ENCODE results near the gene PAQR7.

PAQR7 gene, protein sequence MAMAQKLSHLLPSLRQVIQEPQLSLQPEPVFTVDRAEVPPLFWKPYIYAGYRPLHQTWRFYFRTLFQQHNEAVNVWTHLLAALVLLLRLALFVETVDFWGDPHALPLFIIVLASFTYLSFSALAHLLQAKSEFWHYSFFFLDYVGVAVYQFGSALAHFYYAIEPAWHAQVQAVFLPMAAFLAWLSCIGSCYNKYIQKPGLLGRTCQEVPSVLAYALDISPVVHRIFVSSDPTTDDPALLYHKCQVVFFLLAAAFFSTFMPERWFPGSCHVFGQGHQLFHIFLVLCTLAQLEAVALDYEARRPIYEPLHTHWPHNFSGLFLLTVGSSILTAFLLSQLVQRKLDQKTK

DNA sequence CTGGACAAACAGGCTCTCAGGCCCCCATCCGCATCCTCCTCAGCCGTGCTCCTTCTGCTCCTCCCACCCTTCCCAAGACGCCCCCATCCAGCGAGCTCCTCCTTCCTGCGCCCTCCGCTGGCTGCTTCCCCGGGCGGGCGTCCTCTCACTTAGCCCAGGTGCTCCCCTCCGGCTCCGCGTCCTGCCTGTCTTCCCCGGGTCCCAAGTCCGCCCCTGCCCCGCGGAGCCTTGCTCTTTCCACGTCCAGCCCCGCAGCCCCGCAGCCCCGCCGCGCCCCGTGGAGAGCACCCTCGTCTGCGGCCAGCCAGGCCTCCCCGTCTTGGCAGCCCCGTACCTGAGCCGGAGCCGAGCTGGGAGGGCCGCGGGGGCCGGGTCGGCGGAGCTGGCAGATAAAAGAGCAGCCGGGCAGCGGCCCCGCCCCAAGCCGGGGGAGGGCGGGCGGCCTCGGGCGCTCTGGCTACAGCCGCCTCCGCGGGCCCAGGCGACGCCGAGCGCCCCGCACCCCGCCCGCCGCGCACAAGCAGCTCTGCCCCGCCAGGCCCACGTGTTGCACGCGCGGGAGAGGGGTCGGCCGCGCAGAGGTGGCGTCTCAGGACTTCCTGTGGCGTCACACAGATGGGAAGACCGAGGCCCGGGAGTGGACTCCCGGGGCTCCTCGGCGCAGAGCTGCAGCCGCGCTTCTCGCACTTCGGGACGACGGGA is at the start of gene PAQR7:
TSS of gene PAQR7 (minus strand) at position 555 of the 702 bp plus-strand sequence. CDS start 11,869 bp downstream, outside the sequence.
- CTCF ChIA-PET = interaction anchor here (1.1 to 1.3 kb wide), 2 partner anchors 13 to 21 kb away, joined by 3 read pairs; no protein-coding TSS in a partner anchor
- H3K4me3 Mint-ChIP-seq = peak within 1 kb of the TSS; percentile 78
- H3K27me3 Mint-ChIP-seq = peaks cover 61% of the 10 kb centered on the region
- DNase-seq = peak; percentile 76
- H3K36me3 Mint-ChIP-seq = no peaks in the 10 kb centered on the region
- peaks cover 11% of the 10 kb centered on the region for H3K4me1 Mint-ChIP-seq
- no peak within 1 kb of the TSS for H3K27ac Mint-ChIP-seq
- H3K9me3 Mint-ChIP-seq = no peaks in the 10 kb centered on the region

DNA sequence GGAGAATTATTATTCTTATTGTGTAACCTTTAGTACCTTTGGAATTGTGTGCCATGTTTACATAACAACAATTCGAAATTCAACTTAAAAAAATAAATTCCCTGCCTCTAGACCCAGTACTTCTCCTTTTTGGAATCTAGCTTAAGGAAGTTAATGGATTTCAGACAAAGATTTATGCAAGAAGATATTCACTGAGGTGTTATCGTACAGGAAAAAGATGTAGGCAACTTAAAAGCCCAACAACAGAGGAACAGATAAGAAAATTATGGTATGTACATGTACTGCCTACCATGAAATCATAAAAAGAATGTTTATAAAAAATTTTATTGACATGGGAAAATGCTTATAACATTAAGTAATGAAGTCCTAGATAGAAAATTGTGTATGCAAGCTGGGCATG is 48.9 kb upstream of the PAQR7 start:
- peaks cover 73% of the 10 kb centered on the region for H3K27me3 Mint-ChIP-seq
- no peak for DNase-seq
- peaks cover 31% of the 10 kb centered on the region for H3K4me1 Mint-ChIP-seq
- no peak overlapping the region for H3K4me3 Mint-ChIP-seq
- CTCF ChIA-PET = interaction anchor here (1.2 kb wide), 1 partner anchor 29 kb away, joined by 3 read pairs; no protein-coding TSS in a partner anchor
- no peaks in the 10 kb centered on the region for H3K9me3 Mint-ChIP-seq
- no peak overlapping the region for H3K27ac Mint-ChIP-seq
- no peaks in the 10 kb centered on the region for H3K36me3 Mint-ChIP-seq

DNA sequence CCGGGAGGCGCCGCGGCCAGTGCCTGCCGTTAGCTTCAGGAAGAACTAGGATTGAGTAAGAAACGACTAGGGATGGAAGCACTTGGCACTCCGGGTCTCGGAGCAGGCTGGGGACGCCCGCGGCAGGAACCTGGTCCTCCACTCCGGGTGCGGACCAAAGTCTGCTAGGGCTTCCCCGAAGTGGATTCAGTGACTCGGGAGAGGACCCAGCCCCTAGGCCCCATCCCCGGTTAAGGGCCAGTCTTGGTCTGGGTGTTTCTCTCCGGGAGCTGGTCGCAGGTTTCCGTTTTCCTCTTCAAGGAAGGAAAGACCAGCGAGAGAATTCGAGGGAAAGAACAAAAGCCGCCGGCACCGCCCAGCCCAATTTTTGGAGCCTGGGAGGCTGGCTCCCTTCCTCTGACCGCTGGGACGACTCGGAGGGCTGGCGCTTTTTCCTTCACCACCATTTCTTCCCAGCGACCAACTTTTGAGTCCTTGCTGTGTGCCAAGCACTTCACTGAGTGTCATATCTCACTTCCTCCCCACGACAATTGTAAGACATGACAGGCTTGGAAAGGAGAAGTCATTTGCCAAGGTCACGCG is 47.6 kb upstream of the PAQR7 start:
- CTCF ChIA-PET = interaction anchor here (3.3 kb wide), 1 partner anchor 27 kb away, joined by 12 read pairs; no protein-coding TSS in a partner anchor
- H3K36me3 Mint-ChIP-seq = peaks cover under 1% of the 10 kb centered on the region
- H3K9me3 Mint-ChIP-seq = no peaks in the 10 kb centered on the region
- peaks cover 37% of the 10 kb centered on the region for H3K4me1 Mint-ChIP-seq
- H3K27ac Mint-ChIP-seq = no peak overlapping the region
- H3K4me3 Mint-ChIP-seq = peak overlapping the region; percentile 76
- DNase-seq = no peak
- H3K27me3 Mint-ChIP-seq = peaks cover 66% of the 10 kb centered on the region

DNA sequence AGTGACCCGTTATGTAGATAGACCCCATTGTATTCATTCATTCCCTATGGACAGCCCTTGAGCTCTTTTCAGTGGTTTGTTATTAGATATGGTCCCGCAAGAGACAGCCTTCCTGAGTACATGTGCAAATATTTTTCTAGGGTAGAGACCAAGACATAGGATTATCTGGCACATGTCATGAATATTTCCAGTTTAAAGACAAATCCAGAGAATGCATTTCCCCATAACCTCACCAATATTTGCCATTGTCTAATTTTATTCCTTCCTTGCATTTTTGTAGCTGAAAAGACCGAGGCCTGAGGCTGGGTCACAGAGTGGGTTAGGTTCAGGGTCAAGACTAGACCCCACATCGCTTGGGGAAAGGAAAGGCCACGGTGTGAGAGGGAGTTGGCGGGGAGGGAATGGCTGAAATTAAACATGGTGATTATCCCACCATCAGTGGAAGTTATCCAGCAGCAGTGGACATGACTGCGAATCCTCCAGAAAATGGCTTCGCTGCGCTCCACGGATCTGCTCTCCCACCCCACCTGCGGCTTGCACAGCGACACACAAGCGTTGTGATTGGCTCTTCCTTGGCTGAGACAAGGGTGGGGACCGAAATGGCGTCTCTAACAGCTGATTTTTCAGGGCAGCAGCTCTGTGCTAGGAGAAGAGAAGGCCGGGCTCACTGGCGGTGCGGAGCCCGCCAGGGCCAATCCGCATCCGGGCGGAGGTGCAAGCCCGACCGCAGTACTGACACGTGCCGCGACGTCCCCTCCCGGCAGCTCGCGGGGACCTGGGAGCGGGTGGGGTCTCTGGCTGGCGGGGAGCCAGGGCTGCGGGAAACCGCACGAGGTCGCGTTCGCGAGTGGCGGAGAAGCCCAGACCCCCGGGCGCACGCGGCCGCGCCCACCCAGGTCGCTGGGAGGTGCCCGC is 46.8 kb upstream of the PAQR7 start:
- Mint-ChIP-seq H3K4me3 (peak overlapping the region; percentile 76), H3K27ac (peak overlapping the region; percentile 78), H3K36me3 (peaks cover 1% of the 10 kb centered on the region), H3K9me3 (no peaks in the 10 kb centered on the region), H3K27me3 (peaks cover 62% of the 10 kb centered on the region), H3K4me1 (peaks cover 44% of the 10 kb centered on the region)
- peak; percentile 76 for DNase-seq
- CTCF ChIA-PET = interaction anchor here (1.5 to 3.3 kb wide), 2 partner anchors 11 to 26 kb away, joined by 3 to 12 read pairs; no protein-coding TSS in a partner anchor

DNA sequence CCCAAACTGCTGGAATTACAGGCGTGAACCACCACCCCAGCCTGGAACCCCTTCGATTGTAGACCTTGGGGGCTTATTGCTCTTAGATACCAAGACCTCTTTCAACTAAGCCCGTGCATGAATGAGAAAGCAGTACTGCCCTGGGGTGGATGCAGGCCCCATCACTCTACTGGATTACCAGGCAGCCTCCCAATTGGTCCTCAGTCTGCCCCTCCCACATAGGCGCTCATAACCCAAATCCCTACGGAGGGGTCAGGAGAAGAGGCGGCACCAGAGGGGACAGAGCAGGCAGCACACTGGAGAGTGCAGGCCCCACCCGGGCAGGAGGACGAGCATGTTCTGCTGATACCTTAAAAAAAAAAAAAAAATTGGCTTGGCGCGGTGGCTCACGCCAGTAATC is 43.1 kb upstream of the PAQR7 start:
- peaks cover 1% of the 10 kb centered on the region for H3K36me3 Mint-ChIP-seq
- no peaks in the 10 kb centered on the region for H3K9me3 Mint-ChIP-seq
- H3K4me1 Mint-ChIP-seq = peaks cover 40% of the 10 kb centered on the region
- H3K27me3 Mint-ChIP-seq = peaks cover 31% of the 10 kb centered on the region
- CTCF ChIA-PET = interaction anchor here (1.0 to 1.1 kb wide), 2 partner anchors 14 to 23 kb away, joined by 3 to 5 read pairs; no protein-coding TSS in a partner anchor
- H3K27ac Mint-ChIP-seq = no peak overlapping the region
- no peak for DNase-seq
- no peak overlapping the region for H3K4me3 Mint-ChIP-seq

DNA sequence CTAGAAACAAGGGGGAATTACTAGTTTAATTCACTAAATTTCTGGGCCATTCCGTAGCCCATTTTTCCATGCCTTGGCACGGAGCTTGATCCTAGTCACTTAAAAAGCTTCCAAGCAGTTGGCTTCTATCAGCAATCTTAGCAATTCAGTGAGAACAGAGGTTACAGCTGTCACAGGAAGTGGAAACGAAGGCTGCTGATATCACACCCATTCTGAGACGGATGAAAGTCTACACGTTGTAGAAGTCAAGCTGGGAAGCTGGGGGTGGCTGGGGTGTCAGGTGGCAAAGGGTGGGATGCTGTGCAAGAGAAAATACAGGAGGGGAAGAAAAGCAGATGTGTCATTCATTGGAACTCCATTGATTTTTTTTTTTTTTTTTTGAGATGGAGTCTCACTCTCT is 42.5 kb upstream of the PAQR7 start:
- H3K4me3 Mint-ChIP-seq = no peak overlapping the region
- peaks cover 36% of the 10 kb centered on the region for H3K4me1 Mint-ChIP-seq
- peak; percentile 36 for DNase-seq
- CTCF ChIA-PET = interaction anchor here (1.0 to 1.1 kb wide), 2 partner anchors 13 to 22 kb away, joined by 3 to 5 read pairs; no protein-coding TSS in a partner anchor
- peaks cover 25% of the 10 kb centered on the region for H3K27me3 Mint-ChIP-seq
- H3K9me3 Mint-ChIP-seq = no peaks in the 10 kb centered on the region
- peaks cover 1% of the 10 kb centered on the region for H3K36me3 Mint-ChIP-seq
- H3K27ac Mint-ChIP-seq = peak overlapping the region; percentile 38

DNA sequence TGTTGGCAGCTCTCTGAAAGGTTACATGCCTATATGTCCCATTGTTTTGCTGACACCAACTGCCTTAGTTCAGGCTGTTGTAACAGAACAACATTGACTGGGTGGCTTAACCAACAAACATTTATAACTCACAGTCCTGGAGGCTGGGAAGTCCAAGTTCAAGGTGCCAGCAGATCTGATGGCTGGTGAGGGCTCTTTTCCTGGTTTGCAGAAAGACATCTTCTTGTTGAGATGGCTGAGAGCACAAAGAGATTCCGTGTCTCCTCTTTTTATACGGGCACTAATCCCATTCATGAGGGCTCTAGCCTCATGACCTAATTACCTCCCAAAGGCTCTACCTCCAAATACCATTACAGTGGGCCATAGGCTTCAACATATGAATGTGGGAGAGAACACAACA is 41.0 kb upstream of the PAQR7 start:
- H3K27ac Mint-ChIP-seq = no peak overlapping the region
- DNase-seq = no peak
- no peaks in the 10 kb centered on the region for H3K9me3 Mint-ChIP-seq
- peaks cover 24% of the 10 kb centered on the region for H3K27me3 Mint-ChIP-seq
- no peak overlapping the region for H3K4me3 Mint-ChIP-seq
- peaks cover 1% of the 10 kb centered on the region for H3K36me3 Mint-ChIP-seq
- H3K4me1 Mint-ChIP-seq = peaks cover 25% of the 10 kb centered on the region
- CTCF ChIA-PET = interaction anchor here (1.1 kb wide), 1 partner anchor 81 kb away, joined by 3 read pairs; the partner anchor contains the start of gene PAFAH2

DNA sequence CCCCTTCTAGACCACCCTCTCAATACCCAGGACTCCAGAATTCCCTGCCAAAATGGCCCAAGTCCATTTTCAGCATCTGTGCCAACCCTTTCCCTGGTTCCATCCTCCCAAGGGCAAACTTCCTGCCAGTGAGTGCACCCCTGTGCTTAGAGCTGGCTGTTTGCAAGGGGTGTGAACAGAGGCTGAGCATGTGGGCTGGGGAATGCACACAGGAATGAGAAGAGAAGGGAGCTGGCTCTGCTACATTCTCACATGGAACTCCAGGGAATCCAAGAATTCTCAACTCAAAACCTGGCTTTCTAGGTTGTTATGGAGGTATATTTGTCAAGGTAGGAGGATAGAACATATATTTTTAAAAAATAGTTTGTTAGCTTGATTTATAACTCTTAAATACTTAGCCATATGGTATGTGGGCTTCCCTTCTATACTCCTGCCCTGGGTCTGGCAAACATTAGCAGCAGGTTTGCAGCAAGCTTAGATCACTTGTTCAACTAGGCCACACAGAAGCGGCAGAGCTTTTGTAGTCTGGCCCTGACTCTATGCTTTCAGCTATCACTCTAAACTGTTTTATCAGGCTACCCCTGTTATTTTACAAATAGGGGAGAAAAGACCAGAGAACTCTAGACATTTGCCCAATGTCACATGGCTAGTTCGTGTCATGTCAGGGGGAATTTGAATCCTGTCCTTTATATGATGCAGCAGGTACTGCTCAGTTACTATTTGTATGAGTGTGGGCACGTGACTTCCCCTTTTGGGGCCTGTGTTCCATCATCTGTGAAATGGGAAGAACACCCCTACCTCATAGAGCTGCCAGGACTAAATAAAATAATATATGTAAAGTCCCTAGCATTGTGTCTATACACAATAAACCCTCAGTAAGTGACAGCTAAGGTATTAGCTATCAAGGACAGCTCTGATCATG is 38.8 kb upstream of the PAQR7 start:
- no peak overlapping the region for H3K4me3 Mint-ChIP-seq
- peaks cover 1% of the 10 kb centered on the region for H3K36me3 Mint-ChIP-seq
- H3K27me3 Mint-ChIP-seq = peaks cover 22% of the 10 kb centered on the region
- no peak for DNase-seq
- H3K27ac Mint-ChIP-seq = no peak overlapping the region
- no peaks in the 10 kb centered on the region for H3K9me3 Mint-ChIP-seq
- peaks cover 16% of the 10 kb centered on the region for H3K4me1 Mint-ChIP-seq
- CTCF ChIA-PET = interaction anchor here (0.8 to 2.0 kb wide), 3 partner anchors 19 to 83 kb away, joined by 3 to 5 read pairs (median 4); partner anchors contain the start of gene PAFAH2

DNA sequence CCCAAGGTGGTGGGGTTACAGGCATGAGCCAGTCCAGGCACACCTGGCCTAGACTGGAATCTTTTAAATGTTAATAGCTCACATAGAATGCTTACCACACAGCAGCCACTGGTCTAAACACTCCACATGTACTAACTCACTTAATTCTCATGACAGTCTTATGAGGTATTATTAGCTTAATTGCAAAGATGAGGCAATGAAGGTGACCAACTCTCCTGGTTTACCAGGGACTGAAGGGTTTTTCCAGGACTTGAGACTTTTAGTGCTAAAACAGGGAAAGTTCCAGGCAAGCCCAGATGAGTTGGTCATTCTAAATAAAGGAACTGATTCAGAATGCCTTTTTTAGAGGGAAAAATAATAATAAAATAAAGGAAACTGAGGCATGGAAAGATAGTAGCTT is 37.7 kb upstream of the PAQR7 start:
- peaks cover 11% of the 10 kb centered on the region for H3K4me1 Mint-ChIP-seq
- peaks cover 1% of the 10 kb centered on the region for H3K36me3 Mint-ChIP-seq
- CTCF ChIA-PET = interaction anchor here (1.0 to 2.0 kb wide), 2 partner anchors 18 to 84 kb away, joined by 3 to 5 read pairs; partner anchors contain the start of gene PAFAH2
- no peak for DNase-seq
- H3K27me3 Mint-ChIP-seq = peaks cover 33% of the 10 kb centered on the region
- H3K27ac Mint-ChIP-seq = no peak overlapping the region
- no peak overlapping the region for H3K4me3 Mint-ChIP-seq
- no peaks in the 10 kb centered on the region for H3K9me3 Mint-ChIP-seq

DNA sequence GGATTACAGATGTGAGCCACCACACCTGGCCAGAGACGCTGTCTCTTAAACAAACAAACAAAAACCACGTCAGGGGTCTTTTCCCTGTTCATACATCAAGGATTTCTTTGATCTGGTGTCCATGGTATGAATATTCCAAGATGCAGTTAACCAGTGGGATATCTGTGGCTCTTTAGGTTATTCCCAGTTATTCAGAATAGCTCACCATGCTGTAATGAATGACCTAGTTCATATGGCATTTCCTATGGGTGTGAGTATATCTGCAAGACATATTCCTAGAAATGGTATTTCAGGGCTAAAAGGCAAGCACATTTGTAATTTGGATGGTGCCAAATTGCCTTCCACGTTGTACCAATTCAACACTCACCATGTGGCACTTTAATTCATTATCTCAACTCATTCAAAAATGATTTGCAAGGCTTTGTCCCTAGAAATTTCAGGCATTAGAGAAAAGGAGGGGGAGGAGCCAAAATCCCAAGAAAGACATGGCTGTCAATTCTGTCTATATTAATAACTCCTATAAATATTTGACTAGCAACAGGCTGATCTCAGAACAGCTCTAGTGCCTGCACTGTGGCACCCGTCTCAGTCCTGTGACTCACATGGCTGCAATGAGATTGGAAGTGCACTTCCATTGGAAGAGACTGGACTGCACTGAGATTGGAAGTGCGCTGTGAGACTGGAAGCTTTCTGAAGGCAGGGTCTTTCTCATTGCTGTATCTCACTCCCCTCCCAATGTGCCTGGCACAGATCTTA is 36.7 kb upstream of the PAQR7 start:
- Mint-ChIP-seq H3K4me1 (peaks cover 5% of the 10 kb centered on the region), H3K27ac (no peak overlapping the region), H3K36me3 (no peaks in the 10 kb centered on the region), H3K4me3 (no peak overlapping the region), H3K27me3 (peaks cover 39% of the 10 kb centered on the region), H3K9me3 (no peaks in the 10 kb centered on the region)
- CTCF ChIA-PET = interaction anchor here (1.0 kb wide), 1 partner anchor 17 kb away, joined by 3 read pairs; no protein-coding TSS in a partner anchor
- DNase-seq = no peak

DNA sequence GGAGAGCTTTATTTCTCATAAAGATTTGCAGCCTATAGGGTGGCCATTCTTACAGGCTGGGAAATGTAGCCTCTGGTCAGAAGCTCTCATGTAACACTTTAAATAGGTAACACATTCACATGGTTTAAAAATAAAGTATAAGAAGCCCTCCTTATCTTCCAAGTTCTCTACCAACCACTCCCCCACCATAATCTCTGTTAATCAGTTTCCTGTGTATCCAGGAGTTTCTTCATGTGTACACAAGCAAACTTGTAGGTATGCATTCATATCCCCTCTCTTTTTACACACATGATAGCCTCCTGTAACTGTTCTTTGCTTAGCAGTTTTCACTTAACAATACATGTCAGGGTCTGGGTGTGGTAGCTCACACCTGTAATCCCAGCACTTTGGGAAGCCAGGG is 35.7 kb upstream of the PAQR7 start:
- no peak overlapping the region for H3K27ac Mint-ChIP-seq
- no peaks in the 10 kb centered on the region for H3K36me3 Mint-ChIP-seq
- no peak overlapping the region for H3K4me3 Mint-ChIP-seq
- CTCF ChIA-PET = interaction anchor here (1.4 kb wide), 1 partner anchor 11 kb away, joined by 3 read pairs; no protein-coding TSS in a partner anchor
- H3K27me3 Mint-ChIP-seq = peaks cover 50% of the 10 kb centered on the region
- no peak for DNase-seq
- H3K4me1 Mint-ChIP-seq = peaks cover 6% of the 10 kb centered on the region
- H3K9me3 Mint-ChIP-seq = no peaks in the 10 kb centered on the region

DNA sequence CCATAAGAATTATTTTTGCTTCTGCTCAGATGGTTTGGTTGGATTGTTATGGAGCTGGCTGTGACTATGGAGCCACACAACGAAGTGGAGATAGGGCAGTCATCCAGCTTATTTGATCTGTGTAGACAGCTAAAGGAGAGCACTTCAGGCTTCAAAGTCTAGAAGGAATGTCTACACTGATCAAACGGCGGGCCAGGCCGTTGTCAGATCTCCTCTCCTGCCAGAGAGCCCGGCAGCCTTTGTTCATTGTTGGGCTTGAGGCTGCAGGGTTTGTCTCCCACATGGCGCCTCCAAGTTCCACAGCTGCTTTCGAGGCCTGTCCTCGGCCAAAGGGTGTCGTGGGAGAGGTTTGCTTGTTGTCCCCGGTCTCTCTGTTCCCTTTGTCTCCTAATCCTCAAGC is 33.5 kb upstream of the PAQR7 start:
- H3K4me1 Mint-ChIP-seq = peaks cover 16% of the 10 kb centered on the region
- H3K27me3 Mint-ChIP-seq = peaks cover 50% of the 10 kb centered on the region
- no peaks in the 10 kb centered on the region for H3K9me3 Mint-ChIP-seq
- CTCF ChIA-PET = no interaction called here
- no peak for DNase-seq
- H3K27ac Mint-ChIP-seq = no peak overlapping the region
- H3K36me3 Mint-ChIP-seq = peaks cover 11% of the 10 kb centered on the region
- H3K4me3 Mint-ChIP-seq = no peak overlapping the region

Measured in activated naive CD4-positive, alpha-beta T cell treated with anti-CD3 and anti-CD28 coated beads, Interleukin-2, amount 10 ng/mL, durations not matched to agents 7 days and 5 days (primary cell).